ENCODE data around the gene PDCD6IP. TPM values are rescaled to one million over a fixed set of nuclear protein-coding genes. Genes with fewer than 3 reads are reported as not detected.

Gene PDCD6IP
- total and polyA plus RNA-seq, 10 donors = 30.5 to 265 (median 175) TPM

DNA sequence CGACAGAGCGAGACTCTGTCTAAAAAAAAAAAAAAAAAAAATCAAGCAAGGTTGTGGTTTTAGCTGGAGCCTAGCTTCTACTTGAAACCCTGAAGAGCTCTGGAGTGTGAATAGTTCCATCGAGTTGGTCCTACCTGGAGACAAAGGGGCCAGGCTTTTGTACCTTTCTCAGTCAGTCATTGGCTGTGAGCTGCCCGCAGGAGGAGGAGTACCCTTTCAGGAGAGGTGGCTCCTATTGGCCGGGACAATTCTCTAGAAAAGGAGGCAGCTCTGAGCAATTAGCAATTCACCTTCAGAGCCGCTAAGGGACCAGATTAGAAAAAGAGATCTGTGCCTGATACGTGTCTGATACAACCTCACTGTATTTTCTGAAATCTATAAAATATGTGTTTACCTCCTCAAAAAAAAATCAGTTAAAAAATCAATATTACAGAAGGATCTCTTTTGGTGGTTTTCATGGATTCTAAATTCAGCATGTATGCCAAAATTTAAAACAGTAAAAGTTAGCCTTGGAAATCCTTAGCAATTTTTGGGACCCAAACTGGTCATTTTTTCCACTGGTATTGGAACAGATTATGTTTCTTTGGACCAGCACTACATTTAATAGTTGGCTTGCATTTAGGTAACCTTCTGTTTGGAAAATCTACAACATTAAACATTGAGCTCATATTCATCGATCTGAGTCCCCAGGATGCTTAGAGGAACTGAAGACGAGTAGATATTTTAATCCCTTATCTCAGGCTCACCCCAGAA, 29.7 kb upstream of the PDCD6IP start:
- Histone ChIP-seq H3K27ac (no peak overlapping the region), H3K4me3 (no peak overlapping the region), H3K4me1 (no peaks in the 10 kb centered on the region), H3K27me3 (replicated peaks in 1 of 7) (no peaks in the 10 kb centered on the region), H3K36me3 (no peaks in the 10 kb centered on the region), H3K9me3 (no peaks in the 10 kb centered on the region)
- intact Hi-C loops (cut with DNase I; ENCODE audit: low total_unique reads) = no loop called here
- DNase-seq = no peak
- WGBS, 5 donors = 85 to 96% (median 94%) methylated on average over 9 of the region's 9 CpGs
- TF ChIP-seq POLR2A (IDR thresholded peaks at IDR 0.05) (no peak), POLR2AphosphoS5 (IDR thresholded peaks at IDR 0.05) (no peak), CTCF (IDR thresholded peaks at IDR 0.05 in 8 of 11, conservative IDR thresholded peaks at IDR 0.05 in 3 of 11) (no peak)

DNA sequence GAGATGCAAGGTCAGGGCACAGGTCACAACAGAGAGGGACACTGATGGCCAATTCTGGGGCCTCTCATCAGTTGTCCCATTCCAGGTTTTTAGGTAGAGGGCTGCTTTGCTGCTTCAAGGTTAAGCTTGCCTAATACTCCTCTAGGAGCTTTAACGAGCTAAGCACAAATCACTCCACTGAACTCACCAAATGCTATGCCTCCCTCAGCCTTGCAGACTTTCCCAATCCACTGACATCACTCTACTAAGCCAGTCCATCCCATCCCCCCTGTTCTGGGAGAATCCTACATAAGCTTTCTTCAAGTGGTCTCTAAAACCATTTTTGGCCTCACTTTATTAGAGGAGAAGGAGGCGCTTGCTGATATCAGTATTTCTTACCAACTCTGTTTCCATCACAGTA, 24.8 kb upstream of the PDCD6IP start:
- no peak for TF ChIP-seq CTCF (IDR thresholded peaks at IDR 0.05 in 8 of 11, conservative IDR thresholded peaks at IDR 0.05 in 3 of 11)
- no peak for TF ChIP-seq POLR2A (IDR thresholded peaks at IDR 0.05)
- TF ChIP-seq POLR2AphosphoS5 (IDR thresholded peaks at IDR 0.05) = no peak
- Histone ChIP-seq H3K4me1 (no peaks in the 10 kb centered on the region), H3K27me3 (replicated peaks in 1 of 7) (no peaks in the 10 kb centered on the region), H3K4me3 (no peak overlapping the region), H3K27ac (no peak overlapping the region), H3K9me3 (no peaks in the 10 kb centered on the region), H3K36me3 (no peaks in the 10 kb centered on the region)
- no peak for DNase-seq
- intact Hi-C loops (cut with DNase I; ENCODE audit: low total_unique reads) = no loop called here
- 64 to 91% (median 81%) methylated on average over 2 of the region's 2 CpGs for WGBS, 5 donors

DNA sequence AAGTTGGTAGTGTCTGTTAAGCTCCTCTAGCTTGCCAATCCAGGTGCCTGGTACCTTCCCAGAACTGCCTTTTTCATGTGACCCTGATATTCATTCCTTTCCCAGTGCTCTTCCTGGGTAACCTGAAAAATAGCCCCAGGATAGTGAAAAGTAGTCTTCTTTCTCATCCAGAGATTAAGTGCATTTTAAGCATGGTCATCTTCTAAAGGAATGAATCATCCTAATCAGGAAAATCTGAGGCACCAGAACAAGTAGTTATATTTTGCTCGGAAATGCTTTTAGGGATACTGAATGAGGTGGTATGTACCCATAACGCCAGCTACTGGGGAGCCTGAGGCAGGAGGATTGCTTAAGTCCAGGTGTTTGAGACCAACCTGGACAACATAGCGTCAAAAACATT, 23.1 kb upstream of the PDCD6IP start:
- Histone ChIP-seq H3K36me3 (no peaks in the 10 kb centered on the region), H3K27ac (no peak overlapping the region), H3K27me3 (replicated peaks in 1 of 7) (no peaks in the 10 kb centered on the region), H3K9me3 (no peaks in the 10 kb centered on the region), H3K4me3 (no peak overlapping the region), H3K4me1 (no peaks in the 10 kb centered on the region)
- intact Hi-C loops (cut with DNase I; ENCODE audit: low total_unique reads) = no loop called here
- TF ChIP-seq POLR2AphosphoS5 (IDR thresholded peaks at IDR 0.05) (no peak), POLR2A (IDR thresholded peaks at IDR 0.05) (no peak), CTCF (IDR thresholded peaks at IDR 0.05 in 8 of 11, conservative IDR thresholded peaks at IDR 0.05 in 3 of 11) (no peak)
- DNase-seq = no peak
- WGBS, 5 donors = 89 to 95% (median 94%) methylated on average over 3 of the region's 3 CpGs

GRCh38 chr3:33777996-33778395, 20.4 kb upstream of the PDCD6IP start:
- no peaks in the 10 kb centered on the region for H3K4me1 ChIP-seq
- TF ChIP-seq POLR2AphosphoS5 (IDR thresholded peaks at IDR 0.05) = no peak
- TF ChIP-seq POLR2A (IDR thresholded peaks at IDR 0.05) = no peak
- TF ChIP-seq CTCF (IDR thresholded peaks at IDR 0.05 in 8 of 11, conservative IDR thresholded peaks at IDR 0.05 in 3 of 11) = no peak
- no peak for DNase-seq
- 88 to 94% (median 91%) methylated on average over 3 of the region's 3 CpGs for WGBS, 5 donors
- H3K27me3 ChIP-seq (replicated peaks in 1 of 7) = no peaks in the 10 kb centered on the region
- H3K36me3 ChIP-seq = no peaks in the 10 kb centered on the region
- H3K4me3 ChIP-seq = no peak overlapping the region
- H3K9me3 ChIP-seq = no peaks in the 10 kb centered on the region
- intact Hi-C loops (cut with DNase I; ENCODE audit: low total_unique reads) = no loop called here
- no peak overlapping the region for H3K27ac ChIP-seq
